ENCODE results near the gene MLANA.

Gene MLANA

GRCh38 chr9:5909976-5910375, 19.3 kb downstream of the MLANA start:
- DNase-seq = peak; percentile 47

- no peak for DNase-seq
Measured at GRCh38 chr9:5910413-5911057, 19.8 kb downstream of the MLANA start.

- DNase-seq = no peak
Measured at GRCh38 chr9:5915438-5915837, 24.7 kb downstream of the MLANA start.

GRCh38 chr9:5917273-5917672, 26.6 kb downstream of the MLANA start:
- no peak for DNase-seq

GRCh38 chr9:5917888-5918287, 27.2 kb downstream of the MLANA start:
- no peak for DNase-seq

- no peak for DNase-seq
Measured at GRCh38 chr9:5918460-5918859, 27.8 kb downstream of the MLANA start.

- DNase-seq = no peak
Measured at GRCh38 chr9:5920860-5921328, 30.2 kb downstream of the MLANA start.

GRCh38 chr9:5922192-5922591, 31.5 kb downstream of the MLANA start:
- DNase-seq = no peak

- no peak for DNase-seq
Measured at GRCh38 chr9:5931657-5932056, 41.0 kb downstream of the MLANA start.

- no peak for DNase-seq
Measured at GRCh38 chr9:5938449-5938848, 47.8 kb downstream of the MLANA start.

GRCh38 chr9:5939530-5939929, 48.8 kb downstream of the MLANA start:
- DNase-seq = no peak

GRCh38 chr9:5941214-5941613, 50.5 kb downstream of the MLANA start:
- DNase-seq = no peak

GRCh38 chr9:5945112-5945511, 54.4 kb downstream of the MLANA start:
- no peak for DNase-seq

GRCh38 chr9:5947912-5948311, 57.2 kb downstream of the MLANA start:
- no peak for DNase-seq

GRCh38 chr9:5949103-5949699, 58.5 kb downstream of the MLANA start:
- peak; percentile 26 for DNase-seq

- DNase-seq = no peak
Measured at GRCh38 chr9:5950261-5950660, 59.6 kb downstream of the MLANA start.

GRCh38 chr9:5951686-5952211, 61.1 kb downstream of the MLANA start:
- peak; percentile 80 for DNase-seq

GRCh38 chr9:5953743-5954707, 63.3 kb downstream of the MLANA start:
- DNase-seq = no peak

- DNase-seq = no peak
Measured at GRCh38 chr9:5957166-5957565, 66.5 kb downstream of the MLANA start.

GRCh38 chr9:5958273-5958672, 67.6 kb downstream of the MLANA start:
- no peak for DNase-seq

Measured in HCEC 1CT (cell line).